Trophoblast cell (in vitro differentiated cells and primary cell): Measurements from ENCODE around the gene DEF6.

ENCODE experiments used
- DNase-seq, 2 donors: peaks; one replicate each; pipeline ENCODE4 v3.0.0-alpha.2; 2016
- H2AFZ ChIP-seq: 2 replicates; pipeline ENCODE4 v1.6.1; 2013; ENCODE audit warnings: low read length, moderate library complexity, mild to moderate bottlenecking; ENCODE audit not compliant: insufficient read depth, poor library complexity
- H2AK5ac ChIP-seq: 2 replicates; pipeline ENCODE4 v1.6.1; 2013; ENCODE audit warnings: mild to moderate bottlenecking, low read length
- H2BK120ac ChIP-seq: 2 replicates; pipeline ENCODE4 v1.6.1; 2013; ENCODE audit warnings: low read length, mild to moderate bottlenecking, moderate library complexity; ENCODE audit not compliant: insufficient read depth, poor library complexity
- H2BK12ac ChIP-seq: 2 replicates; pipeline ENCODE4 v1.6.1; 2013; ENCODE audit warnings: mild to moderate bottlenecking, low read length, moderate library complexity
- H2BK5ac ChIP-seq: 2 replicates; pipeline ENCODE4 v1.6.1; 2013; ENCODE audit warnings: low read length, low read depth, moderate library complexity, mild to moderate bottlenecking; ENCODE audit not compliant: poor library complexity
- H3K14ac ChIP-seq: 2 replicates; pipeline ENCODE4 v1.6.1; 2013; ENCODE audit warnings: mild to moderate bottlenecking, low read length
- H3K18ac ChIP-seq: 2 replicates; pipeline ENCODE4 v1.6.1; 2013; ENCODE audit warnings: mild to moderate bottlenecking, low read length
- H3K23ac ChIP-seq: 2 replicates; pipeline ENCODE4 v1.6.1; 2013; ENCODE audit warnings: low read length
- H3K27ac ChIP-seq: 2 replicates; pipeline ENCODE4 v1.5.1; 2013; ENCODE audit warnings: low read depth, mild to moderate bottlenecking, inconsistent platforms, low read length, moderate library complexity
- H3K27me3 ChIP-seq: 2 replicates; pipeline ENCODE4 v1.6.1; 2013; ENCODE audit warnings: inconsistent platforms, mild to moderate bottlenecking, low read length, moderate library complexity; ENCODE audit not compliant: insufficient read depth
- H3K36me3 ChIP-seq, 2 experiments: 1 replicate in 1 of 2; 2 replicates in 1 of 2; pipeline ENCODE4 v1.6.1; 2013; ENCODE audit warnings: low read length in 2 of 2, mild to moderate bottlenecking in 2 of 2, moderate library complexity in 1 of 2; ENCODE audit not compliant: insufficient read depth in 2 of 2, control insufficient read depth in 1 of 2
- H3K4ac ChIP-seq: 2 replicates; pipeline ENCODE4 v1.6.1; 2013; ENCODE audit warnings: low read depth, mild to moderate bottlenecking, low read length, moderate library complexity
- H3K4me1 ChIP-seq, 2 experiments: 1 replicate in 1 of 2; 2 replicates in 1 of 2; pipeline ENCODE4 v1.6.1; 2013; ENCODE audit warnings: low read length in 2 of 2, mild to moderate bottlenecking in 2 of 2, moderate library complexity in 1 of 2; ENCODE audit not compliant: insufficient read depth in 2 of 2, control insufficient read depth in 1 of 2
- H3K4me2 ChIP-seq: 2 replicates; pipeline ENCODE4 v1.6.1; 2013; ENCODE audit warnings: inconsistent platforms, mild to moderate bottlenecking, low read length, moderate library complexity
- H3K4me3 ChIP-seq: 2 replicates; pipeline ENCODE4 v1.5.1; 2013; ENCODE audit warnings: mild to moderate bottlenecking, low read depth, low read length, inconsistent platforms
- H3K79me1 ChIP-seq: one replicate; pipeline ENCODE4 v1.6.1; 2013; ENCODE audit warnings: low read length
- H3K79me2 ChIP-seq: 2 replicates; pipeline ENCODE4 v1.6.1; 2013; ENCODE audit warnings: low read length, mild to moderate bottlenecking; ENCODE audit not compliant: control insufficient read depth, insufficient read depth, poor library complexity
- H3K9ac ChIP-seq: 2 replicates; pipeline ENCODE4 v1.6.1; 2013; ENCODE audit warnings: mild to moderate bottlenecking, low read length
- H3K9me3 ChIP-seq: 2 replicates; pipeline ENCODE4 v1.6.1; 2013; ENCODE audit warnings: low read depth, mild to moderate bottlenecking, control low read depth, inconsistent platforms, low read length; ENCODE audit not compliant: insufficient read depth
- H4K12ac ChIP-seq: 2 replicates; pipeline ENCODE4 v1.6.1; 2013; ENCODE audit warnings: low read depth, mild to moderate bottlenecking, low read length, moderate library complexity
- H4K8ac ChIP-seq: 2 replicates; pipeline ENCODE4 v1.6.1; 2013; ENCODE audit warnings: low read depth, mild to moderate bottlenecking, low read length, moderate library complexity
- H4K91ac ChIP-seq: one replicate; pipeline ENCODE4 v1.6.1; 2013; ENCODE audit warnings: low read depth, mild to moderate bottlenecking, low read length, moderate library complexity
- WGBS: extraction: QIAGEN DNeasy Blood & Tissue Kit; methylation state at CpG from one replicate; pipeline ENCODE4 v1.1.7; 2013; ENCODE audit warnings: missing lambda C conversion rate; ENCODE audit not compliant: insufficient read length, insufficient coverage; ENCODE audit errors: extremely low coverage; 5-methylcytosine and 5-hydroxymethylcytosine counted together

Gene DEF6

DNA sequence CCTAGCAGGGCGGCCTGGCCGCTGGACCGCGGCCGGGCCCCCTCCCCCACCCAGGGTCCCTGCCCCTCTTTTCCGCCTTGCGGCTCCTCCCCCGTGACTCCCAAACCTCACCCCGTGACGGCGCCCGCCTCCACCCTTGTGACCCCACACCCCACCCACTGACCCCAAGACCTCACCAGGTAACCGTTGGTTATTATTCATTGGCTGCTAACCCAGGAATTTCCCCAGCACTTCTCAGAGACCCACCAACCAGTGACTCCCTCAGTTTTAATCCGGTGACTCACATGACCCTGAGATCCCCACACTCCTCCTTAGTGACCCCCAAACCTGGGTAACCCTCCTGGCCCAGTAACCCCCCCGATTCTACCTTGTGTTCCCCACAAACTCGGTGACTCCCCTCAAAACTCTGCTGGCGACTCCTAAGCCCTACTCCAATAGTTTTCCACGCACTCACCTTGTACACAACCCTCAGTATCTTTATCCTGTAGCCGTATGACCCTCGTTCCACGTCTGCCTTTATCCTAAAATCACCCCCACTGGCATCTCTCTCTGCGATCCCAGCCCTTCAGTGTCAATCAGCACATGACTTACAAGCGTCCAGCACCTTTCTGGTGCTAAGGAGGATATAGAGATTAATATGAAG is 37.5 kb upstream of the DEF6 start:
- DNase-seq: peak; percentile 15 to 46
- peaks cover 3 to 8% of the 10 kb centered on the region in 2 experiments for H3K4me1 ChIP-seq
- H3K4me3 ChIP-seq: peak overlapping the region; percentile 93
- peaks cover 5% of the 10 kb centered on the region for H3K79me2 ChIP-seq
- H3K79me1 ChIP-seq: peaks cover 8% of the 10 kb centered on the region
- no peaks in the 10 kb centered on the region for H3K27me3 ChIP-seq
- H3K27ac ChIP-seq: peak overlapping the region; percentile 83
- peak overlapping the region; percentile 100 for H4K91ac ChIP-seq
- peak overlapping the region; percentile 96 for H4K12ac ChIP-seq
- peak overlapping the region; percentile 98 for H2BK5ac ChIP-seq
- H3K4me2 ChIP-seq: peak overlapping the region; percentile 78
- peak overlapping the region; percentile 99 for H3K18ac ChIP-seq
- H3K36me3 ChIP-seq: no peaks in the 10 kb centered on the region
- peak overlapping the region; percentile 94 for H3K9ac ChIP-seq
- no peak overlapping the region for H2BK12ac ChIP-seq
- H4K8ac ChIP-seq: peak overlapping the region; percentile 99
- no peak overlapping the region for H2AK5ac ChIP-seq
- H3K9me3 ChIP-seq: peaks cover 3% of the 10 kb centered on the region
- peak overlapping the region; percentile 98 for H2BK120ac ChIP-seq
- peak overlapping the region; percentile 94 for H2AFZ ChIP-seq
- H3K23ac ChIP-seq: no peak overlapping the region
- H3K4ac ChIP-seq: peak overlapping the region; percentile 93
- peak overlapping the region; percentile 99 for H3K14ac ChIP-seq
- WGBS: no CpG with 5 or more reads among the region's 23 CpGs

DNA sequence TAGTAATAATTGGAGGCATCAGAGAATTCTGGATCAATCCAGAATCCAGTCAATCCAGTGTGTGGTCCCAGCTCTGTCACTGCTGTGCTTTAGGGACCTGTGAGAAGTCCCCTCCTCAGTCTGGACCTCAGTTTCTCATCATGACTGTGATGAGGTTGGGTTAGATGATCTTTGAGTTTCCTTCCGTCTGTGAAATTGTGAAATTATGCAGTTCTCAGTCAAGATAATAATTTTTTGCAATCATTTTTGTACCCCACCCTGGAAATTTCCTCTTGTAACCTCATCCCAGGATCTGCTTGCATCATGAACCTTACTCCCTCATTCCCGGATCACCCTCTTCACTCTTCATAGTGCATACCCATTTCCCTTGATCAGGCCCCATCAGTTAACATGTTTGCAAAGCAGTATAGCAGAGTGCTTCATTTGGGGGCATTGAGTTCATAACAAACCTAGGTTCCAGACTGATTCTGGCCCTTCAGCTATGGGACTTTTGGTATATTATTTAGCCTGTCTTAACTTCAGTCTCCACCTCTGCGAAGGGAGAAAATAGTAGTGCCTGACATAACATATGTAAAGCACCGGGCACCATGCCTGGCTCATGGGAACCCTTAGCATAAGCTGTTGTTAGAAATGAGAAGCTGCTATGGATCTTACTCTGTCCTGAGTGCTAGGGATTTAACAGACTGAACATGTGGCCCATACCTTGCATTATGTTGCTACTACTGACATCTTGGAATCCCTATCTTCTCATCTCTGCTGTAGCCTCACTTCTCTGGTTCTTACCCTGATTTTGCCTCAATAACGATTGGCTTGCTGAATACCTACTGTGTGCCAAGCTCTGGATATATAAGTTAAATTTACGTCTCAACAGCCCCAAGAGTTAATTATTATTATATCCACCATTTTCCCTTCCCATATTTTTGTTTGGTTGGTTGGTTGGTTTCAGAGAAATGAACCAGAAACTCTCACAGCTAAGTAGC is 36.7 kb upstream of the DEF6 start:
- H3K79me1 ChIP-seq: peaks cover 8% of the 10 kb centered on the region

DNA sequence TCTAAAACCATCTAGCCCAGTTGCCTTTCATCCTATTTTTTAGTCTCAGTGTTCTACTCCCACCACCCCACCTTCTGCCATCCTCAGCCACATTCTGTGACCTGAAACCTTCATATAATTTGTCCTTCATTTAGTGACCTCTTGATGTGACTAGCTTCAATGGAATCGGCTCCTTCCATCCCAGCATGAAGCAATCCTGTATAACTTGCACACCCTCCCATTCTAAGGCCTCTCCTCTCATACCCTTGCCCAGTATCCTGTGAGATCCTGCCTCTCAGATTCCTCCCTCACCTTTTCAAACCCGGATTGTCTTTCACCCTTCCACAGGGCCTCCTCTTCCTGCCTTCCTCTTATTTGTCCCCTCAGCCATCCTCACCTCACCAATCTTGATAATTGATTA is 35.0 kb upstream of the DEF6 start:
- no peak overlapping the region for H2AFZ ChIP-seq
- no peak overlapping the region for H3K4me2 ChIP-seq
- H2BK5ac ChIP-seq: no peak overlapping the region
- H3K9me3 ChIP-seq: peaks cover 3% of the 10 kb centered on the region
- H4K8ac ChIP-seq: no peak overlapping the region
- peaks cover 8% of the 10 kb centered on the region for H3K79me1 ChIP-seq
- H3K18ac ChIP-seq: no peak overlapping the region
- H2BK120ac ChIP-seq: no peak overlapping the region
- no peak overlapping the region for H3K4me3 ChIP-seq
- no peaks in the 10 kb centered on the region for H3K27me3 ChIP-seq
- H2AK5ac ChIP-seq: no peak overlapping the region
- H3K4me1 ChIP-seq: peaks cover 3 to 8% of the 10 kb centered on the region in 2 experiments
- no peaks in the 10 kb centered on the region for H3K36me3 ChIP-seq
- H3K79me2 ChIP-seq: peaks cover 5% of the 10 kb centered on the region
- no CpG with 5 or more reads among the region's 2 CpGs for WGBS
- H2BK12ac ChIP-seq: no peak overlapping the region
- no peak overlapping the region for H3K14ac ChIP-seq
- no peak overlapping the region for H4K91ac ChIP-seq
- no peak overlapping the region for H3K9ac ChIP-seq
- H4K12ac ChIP-seq: no peak overlapping the region
- DNase-seq: no peak
- no peak overlapping the region for H3K23ac ChIP-seq
- no peak overlapping the region for H3K4ac ChIP-seq
- H3K27ac ChIP-seq: no peak overlapping the region

More for the DNA sequence above, 36.7 kb upstream of the DEF6 start:
- H3K23ac ChIP-seq: no peak overlapping the region
- H2BK5ac ChIP-seq: no peak overlapping the region
- no peak overlapping the region for H3K27ac ChIP-seq
- peaks cover 3% of the 10 kb centered on the region for H3K9me3 ChIP-seq
- peak in 1 of 2 donors; percentile 6 for DNase-seq
- no peak overlapping the region for H4K12ac ChIP-seq
- H3K4me1 ChIP-seq: peaks cover 3 to 8% of the 10 kb centered on the region in 2 experiments
- no peak overlapping the region for H3K9ac ChIP-seq
- H3K27me3 ChIP-seq: no peaks in the 10 kb centered on the region
- H4K91ac ChIP-seq: peak overlapping the region; percentile 73
- H2BK120ac ChIP-seq: no peak overlapping the region
- H3K18ac ChIP-seq: no peak overlapping the region
- no peak overlapping the region for H3K14ac ChIP-seq
- WGBS: no CpG with 5 or more reads among the region's 6 CpGs
- peak overlapping the region; percentile 78 for H3K4me2 ChIP-seq
- peaks cover 5% of the 10 kb centered on the region for H3K79me2 ChIP-seq
- peak overlapping the region; percentile 55 for H4K8ac ChIP-seq
- no peak overlapping the region for H2BK12ac ChIP-seq
- no peak overlapping the region for H2AK5ac ChIP-seq
- H3K36me3 ChIP-seq: no peaks in the 10 kb centered on the region
- no peak overlapping the region for H3K4me3 ChIP-seq
- no peak overlapping the region for H2AFZ ChIP-seq
- no peak overlapping the region for H3K4ac ChIP-seq

DNA sequence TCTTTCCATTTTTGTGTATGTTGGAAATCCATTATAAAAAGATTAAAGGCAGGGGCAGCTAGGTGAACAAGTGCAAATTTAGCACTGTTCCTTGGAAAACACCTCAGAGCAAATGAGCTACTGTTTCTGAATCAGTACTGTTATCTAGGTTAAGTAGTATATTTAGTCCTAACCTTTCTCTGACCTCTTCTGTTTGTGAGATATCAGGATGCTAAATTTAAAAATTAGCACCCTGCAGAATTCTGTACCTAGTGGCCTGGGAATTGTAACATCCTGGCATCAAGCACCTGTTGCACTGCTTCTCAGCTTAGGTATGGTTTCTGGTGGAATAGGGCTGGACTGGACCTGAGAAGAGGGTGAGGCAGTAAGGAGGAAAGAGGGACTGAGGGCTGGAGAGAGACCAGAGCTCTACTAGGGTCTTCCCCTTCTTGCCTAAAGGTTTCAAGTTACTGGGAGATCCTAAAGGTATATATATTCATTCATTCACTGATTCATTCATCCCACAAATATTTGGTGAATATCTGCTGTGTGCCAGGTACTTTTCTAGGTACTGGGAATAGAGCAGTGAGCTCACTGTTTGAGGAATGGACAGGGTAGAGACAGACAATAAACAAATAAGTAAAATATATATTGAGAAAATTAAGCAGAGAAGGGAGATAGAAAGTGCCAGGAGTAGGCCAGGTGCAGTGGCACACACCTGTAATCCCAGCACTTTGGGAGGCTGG is 32.9 kb upstream of the DEF6 start:
- Histone ChIP-seq H3K4me3 (no peak overlapping the region), H2BK120ac (no peak overlapping the region), H3K18ac (no peak overlapping the region), H2AK5ac (no peak overlapping the region), H3K4me2 (no peak overlapping the region), H2BK12ac (no peak overlapping the region), H3K27me3 (no peaks in the 10 kb centered on the region), H4K91ac (no peak overlapping the region), H2BK5ac (no peak overlapping the region), H3K4me1 (peaks cover 3 to 8% of the 10 kb centered on the region in 2 experiments), H2AFZ (no peak overlapping the region), H3K79me2 (peaks cover 3% of the 10 kb centered on the region), H3K79me1 (peaks cover 5% of the 10 kb centered on the region), H3K14ac (no peak overlapping the region), H4K8ac (no peak overlapping the region), H3K4ac (no peak overlapping the region), H3K27ac (no peak overlapping the region), H3K9me3 (no peaks in the 10 kb centered on the region), H4K12ac (no peak overlapping the region), H3K36me3 (no peaks in the 10 kb centered on the region), H3K9ac (no peak overlapping the region), H3K23ac (no peak overlapping the region)
- no peak for DNase-seq
